Liver (tissue), 9 donors: Measurements from ENCODE around the gene FNTB. TPM values are rescaled to one million over a fixed set of nuclear protein-coding genes. Genes with fewer than 3 reads are reported as not detected.
A peak's percentile ranks its signal among the peaks of the same experiment; 100 is the strongest.

ENCODE experiments used
- DNase-seq: peaks from one replicate; pipeline ENCODE4 v3.0.0-alpha.2; 2017; ENCODE audit warnings: low spot score
- H3K27ac ChIP-seq, 2 donors: one replicate each; pipeline ENCODE4 v1.7.0; 2013; ENCODE audit warnings: inconsistent platforms in 2 of 2, low read length in 2 of 2, control low read depth in 1 of 2, low read depth in 1 of 2, mild to moderate bottlenecking in 1 of 2
- H3K27me3 ChIP-seq, 4 donors: one replicate each; pipeline versions ENCODE4 v1.6.1 to v1.7.0; 2013; ENCODE audit warnings: low read length in 3 of 4, inconsistent platforms in 1 of 4, mild to moderate bottlenecking in 1 of 4, moderate library complexity in 1 of 4; ENCODE audit not compliant: control insufficient read depth in 4 of 4, insufficient read depth in 4 of 4
- H3K36me3 ChIP-seq, 4 donors: one replicate each; pipeline versions ENCODE4 v1.6.1 to v1.7.0; 2013; ENCODE audit warnings: low read length in 3 of 4, mild to moderate bottlenecking in 3 of 4, low read depth in 1 of 4, moderate library complexity in 1 of 4; ENCODE audit not compliant: control insufficient read depth in 4 of 4, insufficient read depth in 3 of 4
- H3K4me1 ChIP-seq, 4 donors: one replicate each; pipeline versions ENCODE4 v1.6.1 to v1.7.0; 2013; ENCODE audit warnings: low read length in 3 of 4, mild to moderate bottlenecking in 3 of 4, moderate library complexity in 1 of 4; ENCODE audit not compliant: control insufficient read depth in 4 of 4, insufficient read depth in 4 of 4
- H3K4me3 ChIP-seq, 3 donors: one replicate each; pipeline versions ENCODE4 v1.6.1 to v1.7.0; 2013; ENCODE audit warnings: low read length in 3 of 3, control low read depth in 1 of 3, low read depth in 1 of 3, mild to moderate bottlenecking in 1 of 3
- H3K9ac ChIP-seq, 2 donors: one replicate each; pipeline ENCODE4 v1.7.0; 2013; ENCODE audit warnings: low read length in 2 of 2, mild to moderate bottlenecking in 2 of 2, moderate library complexity in 2 of 2, control low read depth in 1 of 2, low read depth in 1 of 2
- H3K9me3 ChIP-seq, 4 donors: one replicate each; pipeline versions ENCODE4 v1.6.1 to v1.7.0; 2013; ENCODE audit warnings: low read length in 3 of 4; ENCODE audit not compliant: control insufficient read depth in 4 of 4
- EGR1 ChIP-seq, 2 donors: IDR thresholded peaks; 2 replicates each; pipeline ENCODE4 v1.6.1; 2016 to 2018; ENCODE audit warnings: antibody characterized with exemption in 2 of 2, low read depth in 2 of 2
- FOXA2 ChIP-seq: IDR thresholded peaks from 2 replicates; pipeline ENCODE4 v1.6.1; 2016; ENCODE audit warnings: antibody characterized with exemption
- GABPA ChIP-seq, 2 donors: IDR thresholded peaks in 1 of 2; conservative IDR thresholded peaks in 1 of 2; 2 replicates each; pipeline ENCODE4 v1.6.1; 2016; ENCODE audit warnings: antibody characterized with exemption in 2 of 2, mild to moderate bottlenecking in 1 of 2, moderate library complexity in 1 of 2
- HNF4A ChIP-seq, 2 donors: conservative IDR thresholded peaks; 2 replicates each; pipeline ENCODE4 v1.6.1; 2016; ENCODE audit warnings: antibody characterized with exemption in 2 of 2, mild to moderate bottlenecking in 2 of 2
- HNF4G ChIP-seq: IDR thresholded peaks from 2 replicates; pipeline ENCODE4 v1.6.1; 2016; ENCODE audit warnings: antibody characterized with exemption
- RAD21 ChIP-seq, 2 donors: IDR thresholded peaks; 2 replicates each; pipeline ENCODE4 v1.6.1; 2016; ENCODE audit warnings: antibody characterized with exemption in 2 of 2, mild to moderate bottlenecking in 2 of 2
- RXRA ChIP-seq, 2 donors: IDR thresholded peaks; 2 replicates each; pipeline ENCODE4 v1.6.1; 2017 to 2018; ENCODE audit warnings: antibody characterized with exemption in 2 of 2, mild to moderate bottlenecking in 1 of 2
- SP1 ChIP-seq: IDR thresholded peaks from 2 replicates; pipeline ENCODE4 v1.6.1; 2018; ENCODE audit warnings: antibody characterized with exemption, mild to moderate bottlenecking
- YY1 ChIP-seq: IDR thresholded peaks from 2 replicates; pipeline ENCODE4 v1.6.1; 2016; ENCODE audit warnings: antibody characterized with exemption, mild to moderate bottlenecking
- WGBS: extraction: QIAGEN DNeasy Blood & Tissue Kit; methylation state at CpG from one replicate; pipeline ENCODE4 v1.1.7; 2013; 5-methylcytosine and 5-hydroxymethylcytosine counted together
- polyA plus RNA-seq, 2 donors: library from polyadenylated mRNA; stranded (reverse) in 1 of 2; unstranded in 1 of 2; fragments of 200-250 nt in 1 of 2; fragments of >200 nt in 1 of 2; fragmentation: Nextera tagmentation in 1 of 2; extraction: Ambion mirVana in 1 of 2; gene quantifications; one replicate each; pipeline versions ENCODE4 v1.2.1 to v1.2.3, GENCODE V29; 2013 to 2015
- total RNA-seq, 2 donors: library from RNA; depleted of rRNA; stranded (reverse); fragments of >200 nt; gene quantifications; one replicate each; pipeline ENCODE4 v1.2.3, GENCODE V29; 2014
- TF ChIP-seq, protein P1 (sequence below): IDR thresholded peaks from 2 replicates; pipeline ENCODE4 v1.6.1; 2016; ENCODE audit warnings: antibody characterized with exemption
- TF ChIP-seq, protein P2 (sequence below): fragments of 150-350 bp; IDR thresholded peaks from 2 replicates; pipeline ENCODE4 v1.5.1; 2017; ENCODE audit warnings: improper control_type of control experiment, low read depth, low read length; ENCODE audit not compliant: missing input control
- TF ChIP-seq, protein P3 (sequence below): IDR thresholded peaks from 2 replicates; pipeline ENCODE4 v1.6.1; 2016; ENCODE audit warnings: antibody characterized with exemption
- TF ChIP-seq, protein P4 (sequence below): IDR thresholded peaks from 2 replicates; pipeline ENCODE4 v1.6.1; 2016; ENCODE audit warnings: antibody characterized with exemption, mild to moderate bottlenecking
- donor health status: healthy.
- donor health status: healthy.
- donor health status: healthy.
- donor health status: healthy.
- donor health status: healthy.

Gene FNTB
- total and polyA plus RNA-seq, 4 donors = 6.3 to 17.2 (median 9.0) TPM

DNA sequence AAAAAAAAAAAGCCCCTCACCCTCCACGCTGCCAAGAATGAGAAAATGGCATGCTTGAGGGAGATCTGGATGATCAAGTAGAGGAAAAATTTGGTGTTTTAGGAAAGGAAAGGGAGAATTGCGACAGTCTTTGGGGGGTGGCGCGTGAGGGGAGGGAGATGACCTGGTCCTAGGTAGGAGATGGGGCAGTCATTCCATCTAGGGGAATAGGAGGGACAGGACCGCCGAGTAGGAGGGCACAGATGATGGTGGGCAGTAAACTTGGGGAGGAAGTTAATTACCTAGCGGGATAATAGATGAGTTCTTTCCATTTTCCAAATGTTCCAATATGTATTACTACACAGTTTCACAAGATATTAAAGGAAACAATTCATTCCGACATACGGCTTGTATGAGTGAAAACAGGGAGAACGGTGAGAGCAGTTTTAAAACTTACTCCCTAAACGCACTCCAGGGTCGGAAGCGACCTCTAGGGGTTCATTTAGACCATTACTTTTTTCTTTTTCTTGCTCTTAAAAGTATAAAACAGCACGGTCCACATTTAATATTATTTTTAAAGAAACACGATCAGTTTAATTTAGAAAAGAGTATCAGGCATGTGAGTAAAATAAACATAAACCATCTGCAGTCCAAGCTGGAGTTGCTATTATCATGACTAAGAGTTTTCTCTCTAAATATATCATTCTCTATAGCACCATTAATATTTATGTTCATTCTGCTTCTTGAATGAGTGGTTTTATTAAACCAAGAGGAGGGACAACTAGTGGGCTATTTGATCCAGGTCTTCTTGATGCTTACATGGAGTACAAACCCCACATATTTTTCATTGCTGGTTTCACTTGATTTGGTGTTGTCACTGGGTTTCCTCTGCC lies 3.0 kb upstream of the FNTB start:
- no peak for DNase-seq
- Histone ChIP-seq H3K36me3 (no peaks in the 10 kb centered on the region), H3K27me3 (no peaks in the 10 kb centered on the region), H3K4me1 (peaks cover 0 to 25% (median 17%) of the 10 kb centered on the region in 4 donors), H3K27ac (no peak overlapping the region), H3K9me3 (no peaks in the 10 kb centered on the region), H3K9ac (no peak overlapping the region), H3K4me3 (peak overlapping the region in 2 of 3 donors; percentile 34 to 58)
- TF ChIP-seq RXRA (IDR thresholded peaks at IDR 0.05) (peak in 1 of 2 donors; percentile 8), FOXA2 (no peak), GABPA (IDR thresholded peaks at IDR 0.05 in 1 of 2, conservative IDR thresholded peaks at IDR 0.05 in 1 of 2) (no peak), HNF4A (conservative IDR thresholded peaks at IDR 0.05) (peak in 1 of 2 donors; percentile 17), SP1 (no peak), RAD21 (IDR thresholded peaks at IDR 0.05) (peak; percentile 92 to 96), HNF4G (no peak), EGR1 (IDR thresholded peaks at IDR 0.05; ENCODE audit: low read depth in 2 of 2) (no peak)
- TF ChIP-seq, protein P1, sequence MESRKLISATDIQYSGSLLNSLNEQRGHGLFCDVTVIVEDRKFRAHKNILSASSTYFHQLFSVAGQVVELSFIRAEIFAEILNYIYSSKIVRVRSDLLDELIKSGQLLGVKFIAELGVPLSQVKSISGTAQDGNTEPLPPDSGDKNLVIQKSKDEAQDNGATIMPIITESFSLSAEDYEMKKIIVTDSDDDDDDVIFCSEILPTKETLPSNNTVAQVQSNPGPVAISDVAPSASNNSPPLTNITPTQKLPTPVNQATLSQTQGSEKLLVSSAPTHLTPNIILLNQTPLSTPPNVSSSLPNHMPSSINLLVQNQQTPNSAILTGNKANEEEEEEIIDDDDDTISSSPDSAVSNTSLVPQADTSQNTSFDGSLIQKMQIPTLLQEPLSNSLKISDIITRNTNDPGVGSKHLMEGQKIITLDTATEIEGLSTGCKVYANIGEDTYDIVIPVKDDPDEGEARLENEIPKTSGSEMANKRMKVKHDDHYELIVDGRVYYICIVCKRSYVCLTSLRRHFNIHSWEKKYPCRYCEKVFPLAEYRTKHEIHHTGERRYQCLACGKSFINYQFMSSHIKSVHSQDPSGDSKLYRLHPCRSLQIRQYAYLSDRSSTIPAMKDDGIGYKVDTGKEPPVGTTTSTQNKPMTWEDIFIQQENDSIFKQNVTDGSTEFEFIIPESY = no peak
- TF ChIP-seq, protein P2, sequence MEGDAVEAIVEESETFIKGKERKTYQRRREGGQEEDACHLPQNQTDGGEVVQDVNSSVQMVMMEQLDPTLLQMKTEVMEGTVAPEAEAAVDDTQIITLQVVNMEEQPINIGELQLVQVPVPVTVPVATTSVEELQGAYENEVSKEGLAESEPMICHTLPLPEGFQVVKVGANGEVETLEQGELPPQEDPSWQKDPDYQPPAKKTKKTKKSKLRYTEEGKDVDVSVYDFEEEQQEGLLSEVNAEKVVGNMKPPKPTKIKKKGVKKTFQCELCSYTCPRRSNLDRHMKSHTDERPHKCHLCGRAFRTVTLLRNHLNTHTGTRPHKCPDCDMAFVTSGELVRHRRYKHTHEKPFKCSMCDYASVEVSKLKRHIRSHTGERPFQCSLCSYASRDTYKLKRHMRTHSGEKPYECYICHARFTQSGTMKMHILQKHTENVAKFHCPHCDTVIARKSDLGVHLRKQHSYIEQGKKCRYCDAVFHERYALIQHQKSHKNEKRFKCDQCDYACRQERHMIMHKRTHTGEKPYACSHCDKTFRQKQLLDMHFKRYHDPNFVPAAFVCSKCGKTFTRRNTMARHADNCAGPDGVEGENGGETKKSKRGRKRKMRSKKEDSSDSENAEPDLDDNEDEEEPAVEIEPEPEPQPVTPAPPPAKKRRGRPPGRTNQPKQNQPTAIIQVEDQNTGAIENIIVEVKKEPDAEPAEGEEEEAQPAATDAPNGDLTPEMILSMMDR = peak; percentile 64
- WGBS = 10% methylated on average over 15 of the region's 15 CpGs

DNA sequence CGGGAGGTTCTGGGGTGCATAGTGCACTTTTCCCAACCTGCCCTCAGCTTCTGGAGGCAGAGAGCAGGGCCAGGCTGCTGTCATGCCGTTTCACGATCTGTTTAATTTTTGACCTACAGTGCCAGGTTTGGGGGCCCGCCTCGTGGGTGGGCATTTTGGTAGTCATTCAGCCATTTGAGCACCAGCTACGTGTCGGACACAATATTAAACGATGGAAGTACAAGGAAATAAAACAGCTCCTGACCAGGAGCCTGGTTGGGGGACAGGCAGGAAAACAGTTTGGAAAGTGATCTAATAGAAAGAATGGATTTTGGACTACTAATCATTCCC lies 708 bp downstream of the FNTB start:
- Histone ChIP-seq H3K9ac (peak overlapping the region; percentile 89 to 94), H3K9me3 (no peaks in the 10 kb centered on the region), H3K4me3 (peak overlapping the region; percentile 61 to 95 (median 93)), H3K27me3 (no peaks in the 10 kb centered on the region), H3K4me1 (peaks cover 2 to 32% (median 27%) of the 10 kb centered on the region in 4 donors), H3K36me3 (no peaks in the 10 kb centered on the region), H3K27ac (peak overlapping the region; percentile 91 to 95)
- DNase-seq = no peak
- WGBS = under 1% methylated on average over 8 of the region's 8 CpGs
- TF ChIP-seq, protein P3, sequence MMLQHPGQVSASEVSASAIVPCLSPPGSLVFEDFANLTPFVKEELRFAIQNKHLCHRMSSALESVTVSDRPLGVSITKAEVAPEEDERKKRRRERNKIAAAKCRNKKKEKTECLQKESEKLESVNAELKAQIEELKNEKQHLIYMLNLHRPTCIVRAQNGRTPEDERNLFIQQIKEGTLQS = no peak
- TF ChIP-seq HNF4A (conservative IDR thresholded peaks at IDR 0.05) = peak in 1 of 2 donors; percentile 44

DNA sequence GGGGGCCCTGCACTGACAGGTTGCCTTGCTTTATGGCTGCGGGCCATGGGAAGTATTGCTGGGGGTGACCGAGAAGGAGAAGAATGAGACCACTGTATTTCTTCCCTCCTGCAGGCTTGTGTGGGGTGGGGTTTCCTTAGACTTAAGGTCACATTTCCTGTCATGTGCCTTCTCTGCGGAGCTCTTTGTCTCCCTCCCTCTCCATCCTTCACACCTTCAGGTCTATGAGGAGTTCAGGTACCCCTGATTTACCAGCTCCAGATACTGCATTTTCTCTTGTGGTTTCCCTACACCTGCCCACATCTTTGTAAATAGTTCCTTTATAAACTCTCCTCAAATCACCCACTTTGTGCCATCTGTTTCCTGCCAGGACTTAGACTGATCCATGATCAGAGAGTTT lies 3.6 kb downstream of the FNTB start:
- no peak overlapping the region for H3K27ac ChIP-seq
- no peaks in the 10 kb centered on the region for H3K9me3 ChIP-seq
- H3K4me1 ChIP-seq = peaks cover 2 to 28% (median 24%) of the 10 kb centered on the region in 4 donors
- no peak overlapping the region for H3K4me3 ChIP-seq
- no peaks in the 10 kb centered on the region for H3K27me3 ChIP-seq
- H3K36me3 ChIP-seq = no peaks in the 10 kb centered on the region
- TF ChIP-seq GABPA (IDR thresholded peaks at IDR 0.05 in 1 of 2, conservative IDR thresholded peaks at IDR 0.05 in 1 of 2) (no peak), FOXA2 (no peak), SP1 (no peak), HNF4A (conservative IDR thresholded peaks at IDR 0.05) (no peak), YY1 (no peak)
- TF ChIP-seq, protein P4, sequence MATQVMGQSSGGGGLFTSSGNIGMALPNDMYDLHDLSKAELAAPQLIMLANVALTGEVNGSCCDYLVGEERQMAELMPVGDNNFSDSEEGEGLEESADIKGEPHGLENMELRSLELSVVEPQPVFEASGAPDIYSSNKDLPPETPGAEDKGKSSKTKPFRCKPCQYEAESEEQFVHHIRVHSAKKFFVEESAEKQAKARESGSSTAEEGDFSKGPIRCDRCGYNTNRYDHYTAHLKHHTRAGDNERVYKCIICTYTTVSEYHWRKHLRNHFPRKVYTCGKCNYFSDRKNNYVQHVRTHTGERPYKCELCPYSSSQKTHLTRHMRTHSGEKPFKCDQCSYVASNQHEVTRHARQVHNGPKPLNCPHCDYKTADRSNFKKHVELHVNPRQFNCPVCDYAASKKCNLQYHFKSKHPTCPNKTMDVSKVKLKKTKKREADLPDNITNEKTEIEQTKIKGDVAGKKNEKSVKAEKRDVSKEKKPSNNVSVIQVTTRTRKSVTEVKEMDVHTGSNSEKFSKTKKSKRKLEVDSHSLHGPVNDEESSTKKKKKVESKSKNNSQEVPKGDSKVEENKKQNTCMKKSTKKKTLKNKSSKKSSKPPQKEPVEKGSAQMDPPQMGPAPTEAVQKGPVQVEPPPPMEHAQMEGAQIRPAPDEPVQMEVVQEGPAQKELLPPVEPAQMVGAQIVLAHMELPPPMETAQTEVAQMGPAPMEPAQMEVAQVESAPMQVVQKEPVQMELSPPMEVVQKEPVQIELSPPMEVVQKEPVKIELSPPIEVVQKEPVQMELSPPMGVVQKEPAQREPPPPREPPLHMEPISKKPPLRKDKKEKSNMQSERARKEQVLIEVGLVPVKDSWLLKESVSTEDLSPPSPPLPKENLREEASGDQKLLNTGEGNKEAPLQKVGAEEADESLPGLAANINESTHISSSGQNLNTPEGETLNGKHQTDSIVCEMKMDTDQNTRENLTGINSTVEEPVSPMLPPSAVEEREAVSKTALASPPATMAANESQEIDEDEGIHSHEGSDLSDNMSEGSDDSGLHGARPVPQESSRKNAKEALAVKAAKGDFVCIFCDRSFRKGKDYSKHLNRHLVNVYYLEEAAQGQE = no peak
- no peak for DNase-seq
- 79% methylated on average over 3 of the region's 3 CpGs for WGBS
- H3K9ac ChIP-seq = no peak overlapping the region
